Activated naive CD8-positive, alpha-beta T cell treated with anti-CD3 and anti-CD28 coated beads for 36 hours (primary cell): ENCODE data around the gene ZNF33A. TPM values are rescaled to one million over a fixed set of nuclear protein-coding genes. Genes with fewer than 3 reads are reported as not detected.
"Not testable (repeated sequence)": the region's sequence is repeated elsewhere in the genome, so short reads cannot be mapped to it uniquely, and the experiment has no call there.

Experiments
- DNase-seq: peaks from one replicate; pipeline ENCODE4 v3.0.0; 2021
- H3K27ac Mint-ChIP-seq: one replicate; pipeline ENCODE4 v1.8.0; 2022; ENCODE audit warnings: mild to moderate bottlenecking, moderate library complexity, mixed read lengths
- H3K27me3 Mint-ChIP-seq: one replicate; pipeline ENCODE4 v1.8.0; 2022; ENCODE audit warnings: mild to moderate bottlenecking, mixed read lengths
- H3K36me3 Mint-ChIP-seq: one replicate; pipeline ENCODE4 v1.8.0; 2021; ENCODE audit warnings: mild to moderate bottlenecking, mixed read lengths
- H3K4me1 Mint-ChIP-seq: one replicate; pipeline ENCODE4 v1.8.0; 2021; ENCODE audit warnings: mixed read lengths
- H3K4me3 Mint-ChIP-seq: one replicate; pipeline ENCODE4 v1.8.0; 2022; ENCODE audit warnings: mild to moderate bottlenecking, moderate library complexity, mixed read lengths
- H3K9me3 Mint-ChIP-seq: one replicate; pipeline ENCODE4 v1.8.0; 2022; ENCODE audit warnings: mixed read lengths
- total RNA-seq, 2 experiments: library from RNA; stranded (reverse); gene quantifications; one replicate each; pipeline ENCODE4 v1.2.3, GENCODE V29; 2021

Gene ZNF33A
- total RNA-seq, 2 experiments from 2014 or later: 17.6 to 18.1 TPM

- H3K4me3 Mint-ChIP-seq: peak overlapping the region; percentile 90
- H3K27ac Mint-ChIP-seq: peak overlapping the region; percentile 93
- H3K36me3 Mint-ChIP-seq: peaks cover 34% of the 10 kb centered on the region
- H3K9me3 Mint-ChIP-seq, H3K27me3 Mint-ChIP-seq, DNase-seq: not testable (repeated sequence)
- peaks cover 21% of the 10 kb centered on the region for H3K4me1 Mint-ChIP-seq
Measured at GRCh38 chr10:38093318-38093717, 82.8 kb downstream of the ZNF33A start.

GRCh38 chr10:38093816-38094157, 83.3 kb downstream of the ZNF33A start:
- H3K36me3 Mint-ChIP-seq: peaks cover 38% of the 10 kb centered on the region
- H3K4me1 Mint-ChIP-seq: peaks cover 22% of the 10 kb centered on the region
- DNase-seq: no peak
- H3K27me3 Mint-ChIP-seq: no peaks in the 10 kb centered on the region
- H3K27ac Mint-ChIP-seq: peak overlapping the region; percentile 93
- H3K9me3 Mint-ChIP-seq: peaks cover 10% of the 10 kb centered on the region
- peak overlapping the region; percentile 90 for H3K4me3 Mint-ChIP-seq

GRCh38 chr10:38094158-38094926, 83.9 kb downstream of the ZNF33A start, which contains the start of gene ZNF37A:
Gene ZNF37A (plus strand): TSS chr10:38094337. CDS start chr10:38096618, 2,281 bp downstream.
- Mint-ChIP-seq H3K4me3 (peak within 1 kb of the TSS; percentile 90), H3K27me3 (no peaks in the 10 kb centered on the region), H3K9me3 (peaks cover 15% of the 10 kb centered on the region), H3K4me1 (peaks cover 23% of the 10 kb centered on the region), H3K27ac (peak within 1 kb of the TSS; percentile 93), H3K36me3 (peaks cover 44% of the 10 kb centered on the region)
- peak; percentile 83 for DNase-seq

DNA sequence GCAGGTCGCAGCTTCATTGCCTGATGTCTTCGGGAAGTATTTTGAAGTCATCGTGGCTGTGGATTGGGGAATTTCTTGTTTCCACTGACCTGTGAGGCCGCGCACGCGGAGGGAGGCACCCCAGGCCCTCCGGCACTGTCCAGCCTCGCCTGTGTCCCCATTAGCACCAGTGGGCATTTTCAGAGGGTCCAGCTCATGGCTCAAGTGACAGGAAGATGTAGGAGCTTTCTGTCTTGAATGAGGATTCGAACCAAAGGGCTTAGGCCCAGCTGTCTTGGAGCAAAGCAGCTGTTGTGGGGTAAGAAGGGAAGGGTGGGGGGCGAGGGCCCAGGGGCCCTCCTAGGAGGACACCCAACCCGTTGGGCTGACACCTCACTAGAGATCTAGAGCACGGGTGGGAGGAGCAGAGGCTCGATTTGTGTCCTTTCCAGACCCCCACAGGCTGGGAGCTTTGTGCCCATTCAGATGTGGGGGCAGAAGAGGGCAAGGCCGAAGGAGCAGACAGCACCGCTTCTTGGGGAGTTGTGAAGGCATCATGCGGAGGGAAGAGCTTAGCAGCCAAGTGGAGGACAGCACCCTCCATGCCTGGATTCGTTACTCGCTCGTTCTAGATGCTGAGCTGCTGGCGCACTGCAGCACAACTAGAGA, 84.6 kb downstream of the ZNF33A start:
- peaks cover 51% of the 10 kb centered on the region for H3K36me3 Mint-ChIP-seq
- H3K9me3 Mint-ChIP-seq: peaks cover 20% of the 10 kb centered on the region

GRCh38 chr10:38102880-38103279, 92.4 kb downstream of the ZNF33A start:
- no peak for DNase-seq
- Mint-ChIP-seq H3K27me3 (no peaks in the 10 kb centered on the region), H3K36me3 (peaks cover 97% of the 10 kb centered on the region), H3K9me3 (peaks cover 68% of the 10 kb centered on the region), H3K4me1 (peaks cover 4% of the 10 kb centered on the region), H3K4me3 (no peak overlapping the region), H3K27ac (no peak overlapping the region)

More for the DNA sequence above, 84.6 kb downstream of the ZNF33A start:
- no peak for DNase-seq
- peak overlapping the region; percentile 93 for H3K27ac Mint-ChIP-seq
- peaks cover 23% of the 10 kb centered on the region for H3K4me1 Mint-ChIP-seq
- peak overlapping the region; percentile 90 for H3K4me3 Mint-ChIP-seq
- no peaks in the 10 kb centered on the region for H3K27me3 Mint-ChIP-seq

DNA sequence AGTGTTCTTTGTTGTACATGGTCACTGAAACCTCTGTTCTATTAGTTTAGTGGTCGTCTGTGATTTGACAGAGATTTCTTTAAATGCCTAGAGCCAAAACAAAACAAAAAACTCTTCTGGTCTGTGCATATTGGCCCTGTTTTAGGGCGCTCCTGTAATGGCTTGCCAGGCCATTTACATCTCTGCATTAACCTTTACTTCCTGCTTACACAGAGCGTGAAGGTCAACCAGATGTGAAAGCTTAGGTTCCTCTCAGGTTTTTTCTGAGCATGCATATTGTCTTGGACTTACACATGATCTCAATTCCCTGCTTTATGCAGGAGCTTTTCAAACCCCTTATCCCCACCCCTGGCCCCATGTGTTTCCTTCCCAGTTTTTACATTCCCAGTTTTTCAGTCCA, 93.3 kb downstream of the ZNF33A start:
- peaks cover 72% of the 10 kb centered on the region for H3K9me3 Mint-ChIP-seq
- peaks cover 1% of the 10 kb centered on the region for H3K4me1 Mint-ChIP-seq
- no peak overlapping the region for H3K4me3 Mint-ChIP-seq
- H3K27ac Mint-ChIP-seq: no peak overlapping the region
- no peaks in the 10 kb centered on the region for H3K27me3 Mint-ChIP-seq
- peaks cover 96% of the 10 kb centered on the region for H3K36me3 Mint-ChIP-seq
- no peak for DNase-seq

DNA sequence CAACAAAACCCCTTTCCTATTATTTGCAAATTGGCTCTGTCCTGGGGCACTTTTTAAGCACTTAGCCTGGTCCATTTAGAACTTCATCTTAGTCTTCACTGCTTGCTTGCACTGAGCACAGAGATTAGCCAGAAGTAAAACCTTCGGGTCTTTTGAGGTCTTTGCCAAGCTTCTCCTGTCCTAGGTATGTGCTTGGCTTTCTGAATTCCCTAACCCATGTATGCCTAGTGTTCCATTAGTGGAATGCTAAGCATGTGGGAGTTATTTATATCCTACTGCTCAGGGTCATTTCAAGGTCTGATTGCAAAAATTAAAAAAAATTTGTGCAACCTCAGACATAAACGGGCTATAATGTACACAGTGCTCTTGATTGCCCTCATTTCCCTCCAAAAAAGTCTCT, 101.7 kb downstream of the ZNF33A start:
- no peak overlapping the region for H3K27ac Mint-ChIP-seq
- no peak overlapping the region for H3K4me3 Mint-ChIP-seq
- H3K36me3 Mint-ChIP-seq: peaks cover 81% of the 10 kb centered on the region
- no peaks in the 10 kb centered on the region for H3K27me3 Mint-ChIP-seq
- H3K4me1 Mint-ChIP-seq: no peaks in the 10 kb centered on the region
- peaks cover 66% of the 10 kb centered on the region for H3K9me3 Mint-ChIP-seq
- DNase-seq: no peak

Other genes starting within 250 kb of the ZNF33A start
- 1 to 10 TPM; 5.4 to 5.5 TPM for gene ZNF248, start 153.1 kb upstream of the ZNF33A start, total RNA-seq
- gene ZNF25, start 34.0 kb upstream of the ZNF33A start, total RNA-seq: 1 to 10 TPM; 4.2 to 5.5 TPM
- gene ZNF37A, start 83.7 kb downstream of the ZNF33A start, total RNA-seq: 10 to 100 TPM; 19.0 to 19.2 TPM